Embryonic facial prominence (tissue), 1 donor: ENCODE data around the gene TLX3.
"Not testable (repeated sequence)": the region's sequence is repeated elsewhere in the genome, so short reads cannot be mapped to it uniquely, and the experiment has no call there.

ENCODE experiments used
- DNase-seq: peaks from one replicate; pipeline ENCODE4 v3.0.0-alpha.2; 2016; ENCODE audit errors: extremely low spot score

Gene TLX3

DNA sequence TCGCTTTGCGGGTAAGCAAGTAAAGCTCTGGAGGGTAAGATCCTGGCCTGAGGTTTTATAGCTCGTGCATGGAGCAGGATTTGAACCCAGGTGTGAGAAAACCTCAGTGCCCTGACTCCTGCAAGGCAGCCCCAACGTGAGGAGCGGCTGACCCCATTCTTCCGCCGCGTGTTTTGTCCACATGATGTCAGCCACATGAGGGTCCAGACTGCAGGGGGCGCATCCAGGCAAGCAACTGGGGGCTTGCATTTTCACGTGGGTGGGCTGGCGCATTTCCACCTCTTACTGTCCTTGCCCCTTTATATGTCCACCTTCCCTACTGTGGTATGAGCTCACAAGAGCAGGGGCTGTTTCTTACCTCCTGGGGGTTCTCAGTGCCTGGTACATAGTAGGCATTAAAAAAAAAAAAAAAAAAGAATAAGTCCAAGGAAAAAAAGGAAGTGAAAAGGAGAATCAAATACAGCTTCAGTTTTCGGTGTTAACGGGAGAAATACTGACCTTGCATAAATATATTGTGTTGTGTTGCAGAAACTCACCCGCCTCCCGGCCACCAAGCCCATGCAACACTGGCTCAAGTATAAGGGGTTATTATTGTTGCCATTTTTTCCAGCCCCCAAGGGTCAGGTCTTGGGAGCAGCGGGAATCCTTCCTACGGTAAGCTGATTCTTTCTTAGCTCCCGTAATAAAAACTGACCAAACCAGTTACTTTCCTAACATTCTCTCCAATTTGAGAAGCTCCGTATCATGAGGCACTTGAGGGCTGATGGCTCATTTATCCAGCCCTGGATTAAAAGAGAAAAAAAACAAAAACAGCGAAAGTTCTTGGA lies 15.0 kb downstream of the TLX3 start:
- DNase-seq: no peak

DNA sequence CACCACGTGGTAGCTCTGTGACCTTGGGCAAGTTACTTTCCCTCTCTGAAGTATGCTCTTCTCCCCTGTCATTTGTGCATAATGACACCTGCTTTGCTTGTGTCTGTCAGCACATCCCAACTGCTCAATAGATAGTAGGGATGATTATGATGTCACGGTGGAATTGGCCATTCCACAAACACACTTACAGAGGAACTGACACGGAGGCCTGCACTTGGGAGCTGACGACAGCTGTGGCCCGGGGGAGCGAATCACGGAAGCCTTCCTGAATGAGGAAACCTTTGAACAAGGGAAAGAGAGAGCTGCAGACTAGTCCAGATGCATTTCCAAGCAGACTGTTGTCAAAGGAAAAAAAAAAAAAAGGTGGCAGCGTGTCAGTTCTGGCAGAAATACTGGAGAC lies 21.0 kb downstream of the TLX3 start:
- no peak for DNase-seq

DNA sequence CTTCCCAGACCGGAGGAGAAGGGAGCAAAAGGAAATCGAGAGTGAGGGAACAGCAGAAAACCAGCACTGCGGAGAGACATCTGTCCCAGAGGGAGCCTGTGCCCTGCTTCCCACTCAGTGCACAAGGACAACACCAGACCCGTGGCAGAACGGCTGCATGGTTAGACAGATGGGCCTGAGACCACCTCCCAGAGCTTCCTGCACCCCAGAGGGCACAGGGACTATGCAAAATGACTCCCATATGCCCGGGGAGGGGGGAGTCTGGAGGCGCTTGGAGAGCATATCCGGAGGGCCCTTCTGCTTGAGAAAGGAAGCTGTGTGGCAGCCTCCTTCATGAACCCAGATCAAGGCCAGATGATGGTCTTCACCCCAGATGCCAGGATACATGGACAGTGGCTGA lies 26.6 kb downstream of the TLX3 start:
- DNase-seq: no peak

DNA sequence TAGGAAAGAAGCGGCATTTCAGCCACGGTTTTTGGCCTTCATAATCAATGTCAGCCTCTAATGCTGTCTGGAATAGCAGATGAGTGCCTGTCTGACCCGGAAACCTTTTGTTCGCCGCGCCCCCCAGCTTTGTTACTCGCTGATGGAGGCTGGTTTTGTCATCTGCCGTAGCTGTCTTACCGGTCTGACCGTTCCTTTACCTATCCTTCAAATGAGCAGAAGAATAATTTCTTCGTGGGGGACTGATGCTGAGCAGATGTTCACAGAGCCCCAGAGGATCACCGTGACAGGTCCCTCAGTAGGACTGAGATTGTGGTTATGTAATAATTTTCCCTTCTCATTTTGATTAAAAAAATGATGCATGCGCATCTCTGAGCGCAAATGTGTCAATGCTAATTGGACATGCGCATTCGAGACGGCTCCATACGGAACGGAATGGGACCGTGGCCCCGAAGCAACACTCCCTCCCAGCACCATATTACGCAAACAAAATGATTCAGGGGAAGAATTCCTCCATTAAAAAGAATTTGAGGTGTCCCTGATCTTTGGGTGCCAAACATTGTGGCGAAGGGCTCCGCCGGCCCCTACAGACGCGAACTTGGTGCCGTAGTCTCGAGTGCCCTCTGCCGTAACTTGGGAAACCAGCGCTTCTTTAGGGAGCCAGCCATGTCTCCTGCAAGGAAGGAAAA lies 27.6 kb downstream of the TLX3 start:
- DNase-seq: no peak

DNA sequence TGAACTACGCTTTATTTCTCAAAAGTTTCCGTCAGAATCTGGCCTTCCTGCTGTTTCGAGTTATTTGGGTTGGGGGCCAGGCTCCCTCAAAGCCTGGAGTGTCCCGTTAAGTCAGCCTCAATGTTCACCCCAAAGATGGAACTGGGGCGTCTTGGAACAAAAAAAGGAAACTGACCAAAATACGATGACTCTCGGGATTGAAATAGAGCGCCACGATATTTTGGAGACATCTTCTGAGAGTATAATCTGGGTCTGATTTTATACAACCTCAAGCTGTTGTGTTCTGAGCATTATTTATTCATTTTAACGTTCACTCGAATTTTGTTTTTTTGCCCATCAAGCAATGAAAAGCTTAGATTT lies 28.1 kb downstream of the TLX3 start:
- no peak for DNase-seq

DNA sequence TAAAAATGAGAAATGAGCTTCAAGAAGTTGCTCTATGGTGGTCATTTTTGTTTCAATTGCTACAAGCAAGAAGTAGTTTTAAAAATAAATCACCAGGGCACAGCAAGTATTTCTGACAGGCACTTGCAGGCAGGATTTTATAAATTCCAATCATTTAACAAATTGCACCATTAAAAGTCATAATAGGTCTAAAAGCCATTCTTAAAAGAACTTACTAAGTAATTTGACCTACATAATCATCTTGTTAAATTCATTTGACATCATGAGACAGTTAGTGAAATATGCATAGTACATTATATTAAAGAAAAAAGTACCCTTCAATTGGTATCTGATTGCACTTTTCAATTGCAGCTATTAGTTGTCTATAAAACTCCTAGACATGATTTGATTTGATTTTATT lies 31.0 kb downstream of the TLX3 start:
- DNase-seq: no peak

DNA sequence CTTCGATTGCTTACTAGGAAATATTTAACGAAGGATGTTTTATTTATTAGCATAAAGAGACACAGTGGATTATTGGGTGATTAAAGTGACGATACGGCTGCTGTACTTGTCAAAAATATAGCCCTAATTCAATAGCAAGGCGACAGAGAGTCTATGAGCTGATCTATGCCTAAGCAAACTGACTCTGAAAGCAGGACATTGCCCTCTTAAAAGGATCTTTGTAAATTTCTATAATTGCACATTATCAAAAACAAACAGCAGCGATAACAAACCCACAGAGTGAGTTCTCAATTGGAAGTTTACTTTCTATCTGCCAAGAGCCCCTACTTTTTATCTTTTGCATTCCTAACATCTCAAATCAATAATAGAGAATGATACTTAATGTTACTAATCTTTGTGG lies 31.4 kb downstream of the TLX3 start:
- DNase-seq: no peak

DNA sequence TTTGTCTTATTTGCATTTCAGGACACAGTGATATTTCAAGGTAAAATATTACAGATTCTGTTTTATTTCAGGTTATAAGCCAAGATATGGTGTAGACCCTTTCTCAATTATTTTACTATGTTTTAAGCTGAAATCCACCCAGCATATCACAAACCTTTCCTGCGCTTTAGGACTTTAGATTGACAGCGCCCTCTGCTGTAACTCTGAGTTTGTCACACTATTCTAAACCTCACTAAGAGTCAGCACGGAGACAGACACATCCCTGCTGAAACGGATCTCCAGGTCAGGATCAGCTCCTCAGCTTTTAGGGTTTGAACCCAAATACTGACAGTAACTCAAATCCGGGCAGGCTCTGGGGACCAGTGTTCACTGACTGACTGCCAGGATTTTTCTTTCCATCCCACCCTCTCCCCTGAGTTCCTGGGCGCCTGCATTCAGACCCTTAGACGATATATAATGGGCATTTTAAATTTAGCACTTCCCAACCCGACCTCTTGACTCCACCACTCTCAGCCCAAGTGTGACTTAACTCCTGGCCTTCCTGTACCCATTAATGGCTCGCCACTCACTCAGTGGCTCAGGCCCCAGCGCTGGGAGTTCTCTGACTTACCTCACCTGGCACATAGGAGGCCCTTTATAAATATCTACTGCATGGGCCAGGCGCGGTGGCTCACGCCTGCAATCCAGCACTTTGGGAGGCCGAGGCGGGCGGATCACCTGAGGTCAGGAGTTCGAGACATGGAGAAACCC lies 33.5 kb downstream of the TLX3 start:
- no peak for DNase-seq

DNA sequence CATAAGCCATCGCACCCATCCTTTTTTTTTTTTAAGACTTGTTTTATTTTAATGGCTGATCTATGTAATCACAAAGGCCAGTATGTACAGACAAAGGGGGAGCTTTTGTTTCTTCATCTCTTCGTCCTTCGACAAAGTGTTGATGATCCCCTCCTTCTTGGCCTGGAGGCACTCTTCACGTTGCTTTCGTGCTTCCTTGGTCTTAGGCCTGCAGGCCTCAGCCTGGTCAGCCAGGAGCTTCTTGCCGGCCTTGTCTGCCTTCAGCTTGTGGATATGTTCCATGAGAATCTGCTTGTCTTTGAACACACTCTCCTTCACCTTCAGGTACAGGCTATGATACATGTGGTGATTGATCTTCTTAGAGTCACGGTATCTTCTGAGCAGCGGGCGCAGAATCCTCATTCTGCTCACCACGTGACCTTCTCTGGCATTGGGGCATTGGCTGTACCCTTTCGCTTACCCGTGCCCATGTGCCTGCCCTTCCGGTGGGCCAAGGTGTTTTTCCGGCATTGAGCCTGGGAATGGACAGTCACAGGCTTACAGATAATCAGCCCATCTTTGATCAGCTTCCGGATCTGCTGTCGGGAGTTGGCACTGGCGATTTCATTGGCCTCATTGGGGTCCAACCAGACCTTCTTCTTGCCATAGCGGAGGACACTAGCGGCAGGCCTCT lies 36.0 kb downstream of the TLX3 start:
- DNase-seq: no peak

DNA sequence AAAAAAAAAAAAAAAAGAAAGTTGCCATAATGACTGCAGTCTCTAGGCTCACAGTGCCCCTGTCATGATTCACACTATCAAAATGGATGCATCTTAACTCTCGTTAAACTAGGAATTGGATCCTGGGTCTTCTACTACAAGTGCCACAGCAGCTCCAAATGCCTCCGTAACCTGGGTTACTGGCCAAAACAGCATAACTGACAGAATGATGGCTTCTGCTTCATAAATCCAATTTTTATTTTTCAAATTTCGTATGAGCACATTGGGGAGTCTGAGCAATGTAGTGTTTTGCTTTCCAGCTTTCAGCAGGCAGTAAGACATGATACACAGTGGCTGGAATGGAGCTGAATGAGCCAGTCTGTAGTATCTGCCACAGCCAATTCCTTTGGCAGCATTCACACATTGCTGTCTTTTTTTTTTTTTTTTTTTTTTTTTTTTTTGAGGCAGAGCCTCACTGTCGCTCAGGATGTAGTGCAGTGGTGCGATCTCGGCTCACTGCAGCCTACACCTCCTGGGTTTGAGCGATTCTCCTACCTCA lies 42.6 kb downstream of the TLX3 start:
- no peak for DNase-seq

DNA sequence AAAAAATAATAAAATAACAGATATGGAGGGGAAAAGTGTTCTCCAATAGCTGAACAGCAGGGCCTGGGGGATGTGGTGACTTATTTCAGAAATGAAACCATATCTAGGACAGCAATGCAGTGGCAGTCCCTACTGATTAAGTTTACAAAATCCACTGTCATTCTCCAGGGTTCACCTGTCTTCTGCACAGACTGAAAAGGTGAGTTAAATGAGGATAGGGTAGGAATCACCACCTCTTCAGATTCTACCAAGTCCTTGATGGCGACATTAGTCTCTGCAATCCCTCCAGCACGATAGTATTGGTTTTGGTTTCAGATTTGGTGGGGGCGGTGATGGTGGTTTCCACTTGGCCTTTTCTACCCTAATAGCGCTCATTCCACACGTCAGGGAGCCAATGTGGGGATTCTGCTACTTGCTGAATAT lies 46.3 kb downstream of the TLX3 start:
- no peak for DNase-seq

DNA sequence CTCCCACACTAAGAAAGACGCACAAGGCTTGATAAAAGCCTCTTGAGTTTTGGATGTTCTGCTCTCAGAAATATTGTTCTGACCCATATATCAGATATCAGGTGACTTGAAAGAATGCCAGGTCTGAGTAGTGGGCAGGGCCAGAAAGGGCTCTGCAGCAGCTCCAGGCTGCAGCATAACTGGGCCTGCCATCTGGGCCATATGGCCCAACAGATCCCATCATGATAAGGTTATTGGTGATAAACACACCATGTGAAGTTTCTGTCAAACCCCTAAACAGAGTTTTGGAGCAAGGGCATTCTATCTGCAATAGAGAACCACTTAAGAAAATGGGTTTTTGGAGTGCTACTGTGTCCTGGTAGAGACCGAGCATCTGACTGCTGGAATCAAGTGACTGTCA lies 48.8 kb downstream of the TLX3 start:
- DNase-seq: no peak

DNA sequence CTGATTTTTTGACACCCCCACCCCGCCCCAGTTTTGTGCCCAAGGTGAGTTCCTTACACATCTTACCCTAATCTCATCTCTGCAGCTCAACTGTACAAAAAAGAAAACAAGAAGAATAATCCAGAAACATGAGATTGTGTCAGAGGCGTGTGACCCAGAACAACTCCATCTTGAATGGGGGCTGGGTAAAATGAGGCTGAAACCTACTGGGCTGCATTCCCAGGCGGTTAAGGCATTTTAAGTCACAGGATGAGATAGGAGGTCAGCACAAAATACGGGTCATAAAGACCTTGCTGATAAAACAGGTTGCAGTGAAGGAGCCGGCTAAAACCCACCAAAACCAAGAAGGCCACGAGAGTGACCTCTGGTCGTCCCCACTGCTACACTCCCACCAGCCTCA lies 52.1 kb downstream of the TLX3 start:
- not testable (repeated sequence) for DNase-seq
